B cell (primary cell): Measurements from ENCODE around the gene CDH13. TPM values are rescaled to one million over a fixed set of nuclear protein-coding genes. Genes with fewer than 3 reads are reported as not detected.

Experiments
- ATAC-seq: fragments of 200-7000 bp; cut with Tn5 transposase; one replicate; pipeline ENCODE4 v1.10.0; 2021; ENCODE audit warnings: low read depth, mild to moderate bottlenecking, moderate number of reproducible peaks, moderate library complexity
- CTCF ChIA-PET: fragments of 350-600 bp; sonication (Branson Sonifier 250); formaldehyde crosslinking; loops from one replicate; lab custom pipeline; 2021; ENCODE audit warnings: antibody characterized with exemption, inconsistent platforms; lab: Charles Lee
- POLR2A ChIA-PET: fragments of 350-600 bp; sonication (Branson Sonifier 250); formaldehyde crosslinking; loops from one replicate; lab custom pipeline; 2021; ENCODE audit warnings: antibody characterized with exemption; lab: Charles Lee
- DNase-seq: peaks from one replicate; pipeline ENCODE4 v3.0.0; 2013
- H2AFZ ChIP-seq: 2 replicates; pipeline ENCODE4 v1.6.1; 2012; ENCODE audit warnings: mild to moderate bottlenecking, low read depth, low read length; ENCODE audit not compliant: insufficient read depth, poor library complexity, severe bottlenecking
- H3K27ac ChIP-seq, 2 donors: 1 replicate in 1 of 2; 2 replicates in 1 of 2; pipeline ENCODE4 v1.5.1; 2012 to 2013; ENCODE audit warnings: low read length in 2 of 2, mild to moderate bottlenecking in 2 of 2, moderate library complexity in 1 of 2
- H3K27me3 ChIP-seq, 4 experiments: fragments of 200-600 bp in 1 of 4; sonication (generic) in 1 of 4; replicated peaks in 1 of 4; 1 replicate in 2 of 4; 2 replicates in 2 of 4; pipeline versions ENCODE4 v1.6.1 to v1.7.0; 2013 to 2016; ENCODE audit warnings: low read length in 3 of 4, mild to moderate bottlenecking in 2 of 4, mixed read lengths in 1 of 4, moderate library complexity in 1 of 4; ENCODE audit not compliant: insufficient read depth in 4 of 4, control insufficient read depth in 3 of 4; ENCODE audit errors: control extremely low read depth in 1 of 4
- H3K36me3 ChIP-seq, 2 experiments: replicated peaks in 1 of 2; 1 replicate in 1 of 2; 2 replicates in 1 of 2; pipeline versions ENCODE4 v1.6.1 to v1.7.1; 2013; ENCODE audit warnings: low read length in 1 of 2; ENCODE audit not compliant: insufficient read depth in 2 of 2, control insufficient read depth in 1 of 2; ENCODE audit errors: control extremely low read depth in 1 of 2, extremely low read depth in 1 of 2
- H3K4me1 ChIP-seq, 2 donors: fragments of 200-600 bp in 1 of 2; sonication (generic) in 1 of 2; 1 replicate in 1 of 2; 2 replicates in 1 of 2; pipeline versions ENCODE4 v1.5.1 to v1.6.1; 2013 to 2017; ENCODE audit warnings: low read length in 2 of 2; ENCODE audit not compliant: control insufficient read depth in 2 of 2, insufficient read depth in 2 of 2
- H3K4me2 ChIP-seq: replicated peaks from 2 replicates; pipeline ENCODE3; 2012; ENCODE audit warnings: mild to moderate bottlenecking, low read depth, low read length; ENCODE audit not compliant: poor library complexity, severe bottlenecking
- H3K4me3 ChIP-seq, 5 experiments: fragments of 200-600 bp in 1 of 5; sonication (generic) in 1 of 5; 1 replicate in 3 of 5; 2 replicates in 2 of 5; pipeline versions ENCODE4 v1.5.1 to v1.7.0; 2011 to 2016; ENCODE audit warnings: low read length in 4 of 5, mild to moderate bottlenecking in 4 of 5, low read depth in 2 of 5, control low read depth in 1 of 5, moderate library complexity in 1 of 5; ENCODE audit not compliant: insufficient read depth in 1 of 5; ENCODE audit errors: control extremely low read depth in 1 of 5, extremely low read depth in 1 of 5
- H3K79me2 ChIP-seq: fragments of 200-600 bp; sonication (generic); one replicate; pipeline ENCODE4 v1.6.0; 2016; ENCODE audit warnings: low read length; ENCODE audit not compliant: control insufficient read depth, insufficient read depth
- H3K9ac ChIP-seq: fragments of 200-600 bp; sonication (generic); 2 replicates; pipeline ENCODE4 v1.6.1; 2017; ENCODE audit warnings: mild to moderate bottlenecking, low read length, moderate library complexity
- H3K9me3 ChIP-seq, 3 donors: one replicate each; pipeline versions ENCODE4 v1.6.1 to v1.7.1; 2013; ENCODE audit warnings: low read length in 2 of 3; ENCODE audit not compliant: control insufficient read depth in 2 of 3, insufficient read depth in 1 of 3; ENCODE audit errors: control extremely low read depth in 1 of 3
- H4K20me1 ChIP-seq: 2 replicates; pipeline ENCODE4 v1.6.0; 2012; ENCODE audit warnings: mild to moderate bottlenecking, low read length; ENCODE audit not compliant: insufficient read depth, control insufficient read depth, poor library complexity, severe bottlenecking
- H3K27ac Mint-ChIP-seq: one replicate; pipeline ENCODE4 v1.8.0; 2021; ENCODE audit warnings: mixed read lengths
- H3K27me3 Mint-ChIP-seq: one replicate; pipeline ENCODE4 v1.8.0; 2021; ENCODE audit warnings: mixed read lengths
- H3K4me1 Mint-ChIP-seq: one replicate; pipeline ENCODE4 v1.8.0; 2021; ENCODE audit warnings: mixed read lengths
- H3K4me3 Mint-ChIP-seq: one replicate; pipeline ENCODE4 v1.8.0; 2021; ENCODE audit warnings: mixed read lengths
- H3K9me3 Mint-ChIP-seq: one replicate; pipeline ENCODE4 v1.8.0; 2022; ENCODE audit warnings: mixed read lengths; ENCODE audit not compliant: insufficient read depth
- CTCF ChIP-seq: fragments of 200-600 bp; IDR thresholded peaks from one replicate; pipeline ENCODE4 v1.8.0; 2022; ENCODE audit warnings: antibody characterized with exemption, mild to moderate bottlenecking
- EZH2 ChIP-seq: IDR thresholded peaks from 2 replicates; pipeline ENCODE4 v1.6.1; 2012; ENCODE audit warnings: borderline replicate concordance, low read depth, mild to moderate bottlenecking, moderate library complexity, low read length; ENCODE audit not compliant: insufficient read depth, poor library complexity, severe bottlenecking
- whole genome bisulfite sequencing: methylation state at CpG from one replicate; pipeline ENCODE4 v1.1.5; 2013; ENCODE audit warnings: missing lambda C conversion rate; ENCODE audit not compliant: insufficient coverage; 5-methylcytosine and 5-hydroxymethylcytosine counted together
- intact Hi-C: fragments of 100-400 bp; cut with micrococcal nuclease; formaldehyde crosslinking; loops from one replicate; pipeline ENCODE4 v1.10.0; 2022
- polyA plus RNA-seq: library from polyadenylated mRNA; depleted of rRNA; stranded (reverse); fragments of >200 nt; gene quantifications from 2 replicates; pipeline ENCODE4 v1.2.3, GENCODE V29; 2012
- total RNA-seq, 2 donors: library from RNA; stranded (reverse); fragments of 120-200 nt in 1 of 2; gene quantifications; 1 replicate in 1 of 2; 2 replicates in 1 of 2; pipeline versions ENCODE4 v1.2.3 to v1.2.4, GENCODE V29; 2013 to 2022

Gene CDH13
- total and polyA plus RNA-seq, 2 donors (not counting 1 experiment from before 2014, with no cell fraction given): not detected

- no peak for ATAC-seq
- no peak overlapping the region for H3K9ac ChIP-seq
- TF ChIP-seq CTCF (no peak), EZH2 (no peak)
- no peaks in the 10 kb centered on the region for H3K36me3 ChIP-seq
- H3K27me3 ChIP-seq: peaks cover 0 to 4% (median 0%) of the 10 kb centered on the region in 4 experiments
- Mint-ChIP-seq H3K27ac (no peak overlapping the region), H3K27me3 (no peaks in the 10 kb centered on the region), H3K4me1 (no peaks in the 10 kb centered on the region), H3K4me3 (no peak overlapping the region), H3K9me3 (no peaks in the 10 kb centered on the region)
- no CpG with 5 or more reads among the region's 2 CpGs for WGBS
- H3K4me2 ChIP-seq: no peak overlapping the region
- no peak overlapping the region for H2AFZ ChIP-seq
- no peak for DNase-seq
- intact Hi-C loops: no loop called here
- no peak overlapping the region for H3K27ac ChIP-seq
- no peaks in the 10 kb centered on the region for H3K4me1 ChIP-seq
- ChIA-PET CTCF (no interaction called here), POLR2A (no interaction called here)
- H3K4me3 ChIP-seq: no peak overlapping the region
- H3K9me3 ChIP-seq: no peaks in the 10 kb centered on the region
- no peaks in the 10 kb centered on the region for H3K79me2 ChIP-seq
- no peaks in the 10 kb centered on the region for H4K20me1 ChIP-seq
Measured at GRCh38 chr16:83037884-83038283, 411.1 kb downstream of the CDH13 start.

- CTCF ChIA-PET: no interaction called here
- intact Hi-C loops: no loop called here
- H3K4me3 Mint-ChIP-seq: no peak overlapping the region
Measured at GRCh38 chr16:83040174-83040573, 413.4 kb downstream of the CDH13 start.

More at GRCh38 chr16:83040174-83040573, 413.4 kb downstream of the CDH13 start:
- H3K27ac ChIP-seq: no peak overlapping the region
- ATAC-seq: no peak
- H3K4me3 ChIP-seq: no peak overlapping the region
- Mint-ChIP-seq H3K27ac (no peak overlapping the region), H3K27me3 (no peaks in the 10 kb centered on the region), H3K4me1 (no peaks in the 10 kb centered on the region), H3K9me3 (no peaks in the 10 kb centered on the region)
- no peaks in the 10 kb centered on the region for H4K20me1 ChIP-seq
- DNase-seq: no peak
- no peak overlapping the region for H3K9ac ChIP-seq
- TF ChIP-seq EZH2 (no peak), CTCF (no peak)
- H3K4me1 ChIP-seq: no peaks in the 10 kb centered on the region
- 55% methylated on average over 3 of the region's 4 CpGs for WGBS
- POLR2A ChIA-PET: no interaction called here
- no peaks in the 10 kb centered on the region for H3K9me3 ChIP-seq
- peaks cover 0 to 4% (median 0%) of the 10 kb centered on the region in 4 experiments for H3K27me3 ChIP-seq
- H3K79me2 ChIP-seq: no peaks in the 10 kb centered on the region
- H2AFZ ChIP-seq: no peak overlapping the region
- no peak overlapping the region for H3K4me2 ChIP-seq
- no peaks in the 10 kb centered on the region for H3K36me3 ChIP-seq
